Liver (tissue), 9 donors: ENCODE data around the gene FN3K. TPM values are rescaled to one million over a fixed set of nuclear protein-coding genes. Genes with fewer than 3 reads are reported as not detected.

ENCODE experiments used
- DNase-seq: peaks from one replicate; pipeline ENCODE4 v3.0.0-alpha.2; 2017; ENCODE audit warnings: low spot score
- H3K27ac ChIP-seq, 2 donors: one replicate each; pipeline ENCODE4 v1.7.0; 2013; ENCODE audit warnings: inconsistent platforms in 2 of 2, low read length in 2 of 2, control low read depth in 1 of 2, low read depth in 1 of 2, mild to moderate bottlenecking in 1 of 2
- H3K27me3 ChIP-seq, 4 donors: one replicate each; pipeline versions ENCODE4 v1.6.1 to v1.7.0; 2013; ENCODE audit warnings: low read length in 3 of 4, inconsistent platforms in 1 of 4, mild to moderate bottlenecking in 1 of 4, moderate library complexity in 1 of 4; ENCODE audit not compliant: control insufficient read depth in 4 of 4, insufficient read depth in 4 of 4
- H3K36me3 ChIP-seq, 4 donors: one replicate each; pipeline versions ENCODE4 v1.6.1 to v1.7.0; 2013; ENCODE audit warnings: low read length in 3 of 4, mild to moderate bottlenecking in 3 of 4, low read depth in 1 of 4, moderate library complexity in 1 of 4; ENCODE audit not compliant: control insufficient read depth in 4 of 4, insufficient read depth in 3 of 4
- H3K4me1 ChIP-seq, 4 donors: one replicate each; pipeline versions ENCODE4 v1.6.1 to v1.7.0; 2013; ENCODE audit warnings: low read length in 3 of 4, mild to moderate bottlenecking in 3 of 4, moderate library complexity in 1 of 4; ENCODE audit not compliant: control insufficient read depth in 4 of 4, insufficient read depth in 4 of 4
- H3K4me3 ChIP-seq, 3 donors: one replicate each; pipeline versions ENCODE4 v1.6.1 to v1.7.0; 2013; ENCODE audit warnings: low read length in 3 of 3, control low read depth in 1 of 3, low read depth in 1 of 3, mild to moderate bottlenecking in 1 of 3
- H3K9ac ChIP-seq, 2 donors: one replicate each; pipeline ENCODE4 v1.7.0; 2013; ENCODE audit warnings: low read length in 2 of 2, mild to moderate bottlenecking in 2 of 2, moderate library complexity in 2 of 2, control low read depth in 1 of 2, low read depth in 1 of 2
- H3K9me3 ChIP-seq, 4 donors: one replicate each; pipeline versions ENCODE4 v1.6.1 to v1.7.0; 2013; ENCODE audit warnings: low read length in 3 of 4; ENCODE audit not compliant: control insufficient read depth in 4 of 4
- ATF3 ChIP-seq: IDR thresholded peaks from 2 replicates; pipeline ENCODE4 v1.6.1; 2016; ENCODE audit warnings: antibody characterized with exemption
- CTCF ChIP-seq: fragments of 150-350 bp; IDR thresholded peaks from 2 replicates; pipeline ENCODE4 v1.5.1; 2017; ENCODE audit warnings: improper control_type of control experiment, low read depth, low read length; ENCODE audit not compliant: missing input control
- EGR1 ChIP-seq, 2 donors: IDR thresholded peaks; 2 replicates each; pipeline ENCODE4 v1.6.1; 2016 to 2018; ENCODE audit warnings: antibody characterized with exemption in 2 of 2, low read depth in 2 of 2
- FOXA1 ChIP-seq: IDR thresholded peaks from 2 replicates; pipeline ENCODE4 v1.6.1; 2016; ENCODE audit warnings: antibody characterized with exemption
- FOXA2 ChIP-seq: IDR thresholded peaks from 2 replicates; pipeline ENCODE4 v1.6.1; 2016; ENCODE audit warnings: antibody characterized with exemption
- GABPA ChIP-seq, 2 donors: IDR thresholded peaks in 1 of 2; conservative IDR thresholded peaks in 1 of 2; 2 replicates each; pipeline ENCODE4 v1.6.1; 2016; ENCODE audit warnings: antibody characterized with exemption in 2 of 2, mild to moderate bottlenecking in 1 of 2, moderate library complexity in 1 of 2
- HNF4G ChIP-seq: IDR thresholded peaks from 2 replicates; pipeline ENCODE4 v1.6.1; 2016; ENCODE audit warnings: antibody characterized with exemption
- JUND ChIP-seq, 2 donors: IDR thresholded peaks; 2 replicates each; pipeline ENCODE4 v1.6.1; 2016; ENCODE audit warnings: antibody characterized with exemption in 2 of 2
- REST ChIP-seq: IDR thresholded peaks from 2 replicates; pipeline ENCODE4 v1.6.1; 2016; ENCODE audit warnings: antibody characterized with exemption, mild to moderate bottlenecking
- RXRA ChIP-seq, 2 donors: IDR thresholded peaks; 2 replicates each; pipeline ENCODE4 v1.6.1; 2017 to 2018; ENCODE audit warnings: antibody characterized with exemption in 2 of 2, mild to moderate bottlenecking in 1 of 2
- SP1 ChIP-seq: IDR thresholded peaks from 2 replicates; pipeline ENCODE4 v1.6.1; 2018; ENCODE audit warnings: antibody characterized with exemption, mild to moderate bottlenecking
- TAF1 ChIP-seq: conservative IDR thresholded peaks from 2 replicates; pipeline ENCODE4 v1.6.1; 2016; ENCODE audit warnings: antibody characterized with exemption, mild to moderate bottlenecking
- WGBS: extraction: QIAGEN DNeasy Blood & Tissue Kit; methylation state at CpG from one replicate; pipeline ENCODE4 v1.1.7; 2013; 5-methylcytosine and 5-hydroxymethylcytosine counted together
- polyA plus RNA-seq, 2 donors: library from polyadenylated mRNA; stranded (reverse) in 1 of 2; unstranded in 1 of 2; fragments of 200-250 nt in 1 of 2; fragments of >200 nt in 1 of 2; fragmentation: Nextera tagmentation in 1 of 2; extraction: Ambion mirVana in 1 of 2; gene quantifications; one replicate each; pipeline versions ENCODE4 v1.2.1 to v1.2.3, GENCODE V29; 2013 to 2015
- total RNA-seq, 2 donors: library from RNA; depleted of rRNA; stranded (reverse); fragments of >200 nt; gene quantifications; one replicate each; pipeline ENCODE4 v1.2.3, GENCODE V29; 2014
- donor health status: healthy.
- donor health status: healthy.
- donor health status: healthy.
- donor health status: healthy.
- donor health status: healthy.

FN3K gene
- total and polyA plus RNA-seq, 4 donors: 18.4 to 28.7 (median 22.9) TPM

GRCh38 chr17:82696916-82697807, 38.3 kb upstream of the FN3K start:
- H3K9ac ChIP-seq: no peak overlapping the region
- DNase-seq: no peak
- peak overlapping the region; percentile 46 to 90 (median 60) for H3K4me3 ChIP-seq
- peaks cover 0 to 6% (median 2%) of the 10 kb centered on the region in 4 donors for H3K9me3 ChIP-seq
- H3K27ac ChIP-seq: no peak overlapping the region
- TF ChIP-seq CTCF (no peak), RXRA (IDR thresholded peaks at IDR 0.05) (no peak), FOXA1 (no peak), JUND (IDR thresholded peaks at IDR 0.05) (no peak), HNF4G (no peak), SP1 (no peak), EGR1 (IDR thresholded peaks at IDR 0.05; ENCODE audit: low read depth in 2 of 2) (no peak), TAF1 (no peak), ATF3 (no peak), FOXA2 (no peak), REST (no peak)
- peaks cover 10 to 22% (median 15%) of the 10 kb centered on the region in 4 donors for H3K4me1 ChIP-seq
- no peaks in the 10 kb centered on the region for H3K27me3 ChIP-seq
- 48% methylated on average over 48 of the region's 48 CpGs for WGBS
- H3K36me3 ChIP-seq: no peaks in the 10 kb centered on the region

GRCh38 chr17:82697808-82698064, 37.7 kb upstream of the FN3K start:
- Histone ChIP-seq H3K4me3 (peak overlapping the region; percentile 46 to 90 (median 60)), H3K36me3 (no peaks in the 10 kb centered on the region), H3K9me3 (peaks cover 0 to 6% (median 2%) of the 10 kb centered on the region in 4 donors), H3K27me3 (no peaks in the 10 kb centered on the region), H3K9ac (no peak overlapping the region), H3K27ac (no peak overlapping the region), H3K4me1 (peaks cover 10 to 22% (median 15%) of the 10 kb centered on the region in 4 donors)
- TF ChIP-seq FOXA2: no peak
- TF ChIP-seq ATF3: no peak
- no peak for TF ChIP-seq GABPA (IDR thresholded peaks at IDR 0.05 in 1 of 2, conservative IDR thresholded peaks at IDR 0.05 in 1 of 2)
- no peak for TF ChIP-seq HNF4G
- WGBS: 2% methylated on average over 32 of the region's 32 CpGs
- no peak for DNase-seq
